GM06990 (cell line): ENCODE data around the gene ZBTB38.
A peak's percentile ranks its signal among the peaks of the same experiment; 100 is the strongest.

Experiments used
- DNase-seq: peaks from one replicate; pipeline ENCODE4 v3.0.0-alpha.2; 2011; ENCODE audit not compliant: insufficient read length; ENCODE audit errors: extremely low read depth
- H3K27me3 ChIP-seq: replicated peaks from 2 replicates; pipeline ENCODE4 v1.6.0; 2011; ENCODE audit warnings: low read length; ENCODE audit not compliant: control insufficient read depth, insufficient read depth
- H3K36me3 ChIP-seq: 2 replicates; pipeline ENCODE4 v1.5.1; 2011; ENCODE audit warnings: low read length; ENCODE audit not compliant: control insufficient read depth, insufficient read depth
- H3K4me3 ChIP-seq: replicated peaks from 2 replicates; pipeline ENCODE4 v1.5.1; 2011; ENCODE audit warnings: low read depth, mild to moderate bottlenecking, control low read depth, low read length
- CTCF ChIP-seq: IDR thresholded peaks from 2 replicates; pipeline ENCODE4 v1.5.1; 2011; ENCODE audit warnings: low read length, control low read depth, mild to moderate bottlenecking, inconsistent platforms; ENCODE audit not compliant: insufficient read depth, poor library complexity, severe bottlenecking

The ZBTB38 gene

GRCh38 chr3:141380987-141381386 lies 12.7 kb downstream of the ZBTB38 start:
- Histone ChIP-seq H3K36me3 (peaks cover 8% of the 10 kb centered on the region), H3K4me3 (no peak overlapping the region), H3K27me3 (no peaks in the 10 kb centered on the region)
- no peak for TF ChIP-seq CTCF
- peak; percentile 70 for DNase-seq

GRCh38 chr3:141382571-141382970 lies 14.3 kb downstream of the ZBTB38 start:
- no peak for DNase-seq
- no peaks in the 10 kb centered on the region for H3K27me3 ChIP-seq
- peak overlapping the region; percentile 14; the same call in 1 of the 2 replicates for H3K4me3 ChIP-seq
- peaks cover 3% of the 10 kb centered on the region for H3K36me3 ChIP-seq
- no peak for TF ChIP-seq CTCF

DNA sequence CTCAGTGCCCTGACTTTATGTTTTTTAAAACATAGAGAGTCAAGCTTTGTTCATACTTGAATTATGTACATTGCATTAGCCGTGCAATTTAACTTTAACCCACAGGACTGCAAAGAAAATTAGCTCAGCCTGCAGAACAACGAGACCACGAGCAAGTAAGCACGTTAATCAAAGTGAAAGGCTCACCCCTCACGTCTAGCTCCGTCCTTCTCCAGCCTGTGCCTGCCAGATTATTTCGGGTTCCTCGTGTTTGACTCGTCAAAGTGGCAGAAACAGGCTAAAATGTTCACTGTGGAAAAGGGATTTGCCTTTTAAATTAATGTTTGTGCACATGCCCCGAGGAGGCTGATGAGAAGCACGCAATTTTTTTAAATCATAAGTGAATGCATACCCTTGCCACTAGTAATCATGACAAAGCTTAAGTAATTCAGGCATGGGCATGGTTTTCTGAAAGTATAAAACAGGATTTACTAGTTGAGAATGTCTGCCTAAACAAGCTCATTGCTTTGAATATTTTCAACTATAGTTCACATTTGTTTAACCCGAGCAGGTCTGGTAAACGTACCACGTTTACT lies 15.3 kb downstream of the ZBTB38 start:
- TF ChIP-seq CTCF = no peak
- Histone ChIP-seq H3K4me3 (peak overlapping the region; percentile 71), H3K36me3 (peaks cover 3% of the 10 kb centered on the region), H3K27me3 (no peaks in the 10 kb centered on the region)
- DNase-seq = no peak

- peak overlapping the region; percentile 71 for H3K4me3 ChIP-seq
Measured at GRCh38 chr3:141384157-141384556, 15.9 kb downstream of the ZBTB38 start.

GRCh38 chr3:141384575-141384974 lies 16.3 kb downstream of the ZBTB38 start:
- Histone ChIP-seq H3K27me3 (no peaks in the 10 kb centered on the region), H3K4me3 (peak overlapping the region; percentile 71), H3K36me3 (peaks cover 3% of the 10 kb centered on the region)
- no peak for TF ChIP-seq CTCF
- no peak for DNase-seq

More at GRCh38 chr3:141384157-141384556, 15.9 kb downstream of the ZBTB38 start:
- Histone ChIP-seq H3K36me3 (peaks cover 3% of the 10 kb centered on the region), H3K27me3 (no peaks in the 10 kb centered on the region)
- no peak for TF ChIP-seq CTCF
- no peak for DNase-seq
